Spinal cord (tissue), 10 donors: ENCODE data around the gene BAZ1B. TPM values are rescaled to one million over a fixed set of nuclear protein-coding genes. Genes with fewer than 3 reads are reported as not detected.
"Not testable (repeated sequence)": the region's sequence is repeated elsewhere in the genome, so short reads cannot be mapped to it uniquely, and the experiment has no call there.

Experiments
- DNase-seq, 6 donors: peaks; one replicate each; pipeline versions ENCODE4 v3.0.0 to v3.0.0-alpha.2; 2013 to 2015; ENCODE audit warnings: low spot score in 6 of 6, low read depth in 4 of 6
- H3K27ac ChIP-seq: one replicate; pipeline ENCODE4 v1.5.1; 2013; ENCODE audit warnings: low read depth, low read length, control low read depth
- H3K27me3 ChIP-seq: one replicate; pipeline ENCODE4 v1.6.1; 2013; ENCODE audit warnings: low read length; ENCODE audit not compliant: control insufficient read depth, insufficient read depth
- H3K36me3 ChIP-seq: one replicate; pipeline ENCODE4 v1.6.1; 2013; ENCODE audit warnings: low read length; ENCODE audit not compliant: control insufficient read depth, insufficient read depth
- H3K4me1 ChIP-seq: one replicate; pipeline ENCODE4 v1.6.1; 2013; ENCODE audit warnings: low read length; ENCODE audit not compliant: control insufficient read depth, insufficient read depth
- H3K4me3 ChIP-seq: one replicate; pipeline ENCODE4 v1.5.1; 2013; ENCODE audit warnings: low read depth, low read length, control low read depth
- H3K9me3 ChIP-seq: one replicate; pipeline ENCODE4 v1.6.1; 2013; ENCODE audit warnings: low read length; ENCODE audit not compliant: control insufficient read depth, insufficient read depth
- WGBS: methylation state at CpG from one replicate; pipeline ENCODE4 v1.1.5; 2013; ENCODE audit warnings: missing lambda C conversion rate; ENCODE audit not compliant: insufficient coverage; 5-methylcytosine and 5-hydroxymethylcytosine counted together
- polyA plus RNA-seq, 2 donors: library from polyadenylated mRNA; unstranded; fragments of 120-200 nt; gene quantifications; one replicate each; pipeline ENCODE4 v1.2.1, GENCODE V29; 2013; ENCODE audit not compliant: insufficient read length in 2 of 2
- total RNA-seq, 2 donors: library from RNA; depleted of rRNA in 1 of 2; stranded (reverse); fragments of 120-200 nt in 1 of 2; fragments of >200 nt in 1 of 2; gene quantifications; one replicate each; pipeline versions ENCODE4 v1.2.3 to v1.2.4, GENCODE V29; 2013 to 2014
- donor health status: healthy.

BAZ1B gene
- total and polyA plus RNA-seq, 4 donors: 42.8 to 63.9 (median 50.1) TPM

GRCh38 chr7:73432676-73433075 lies 89.4 kb downstream of the BAZ1B start:
- peaks cover 6% of the 10 kb centered on the region for H3K36me3 ChIP-seq
- DNase-seq: no peak
- H3K27ac ChIP-seq: no peak overlapping the region
- no peaks in the 10 kb centered on the region for H3K9me3 ChIP-seq
- H3K4me1 ChIP-seq: peaks cover 60% of the 10 kb centered on the region
- no peak overlapping the region for H3K4me3 ChIP-seq
- 98% methylated on average over 9 of the region's 11 CpGs for WGBS
- no peaks in the 10 kb centered on the region for H3K27me3 ChIP-seq

GRCh38 chr7:73431041-73431835 lies 90.9 kb downstream of the BAZ1B start:
- no peak for DNase-seq
- H3K9me3 ChIP-seq: no peaks in the 10 kb centered on the region
- peaks cover 6% of the 10 kb centered on the region for H3K36me3 ChIP-seq
- no peaks in the 10 kb centered on the region for H3K27me3 ChIP-seq
- H3K27ac ChIP-seq: no peak overlapping the region
- WGBS: 83% methylated on average over 12 of the region's 13 CpGs
- H3K4me1 ChIP-seq: peaks cover 48% of the 10 kb centered on the region
- no peak overlapping the region for H3K4me3 ChIP-seq

GRCh38 chr7:73430540-73430939 lies 91.6 kb downstream of the BAZ1B start:
- H3K27me3 ChIP-seq, H3K36me3 ChIP-seq, DNase-seq, H3K9me3 ChIP-seq, H3K27ac ChIP-seq, H3K4me3 ChIP-seq: not testable (repeated sequence)
- H3K4me1 ChIP-seq: peaks cover 41% of the 10 kb centered on the region
- WGBS: 86% methylated on average over 3 of the region's 4 CpGs

GRCh38 chr7:73429622-73430505 lies 92.2 kb downstream of the BAZ1B start:
- WGBS: 47% methylated on average over 5 of the region's 6 CpGs
- H3K36me3 ChIP-seq: peaks cover 4% of the 10 kb centered on the region
- no peak overlapping the region for H3K27ac ChIP-seq
- H3K4me3 ChIP-seq: no peak overlapping the region
- DNase-seq: no peak
- H3K27me3 ChIP-seq: no peaks in the 10 kb centered on the region
- no peaks in the 10 kb centered on the region for H3K9me3 ChIP-seq
- H3K4me1 ChIP-seq: peaks cover 38% of the 10 kb centered on the region

GRCh38 chr7:73429215-73429614 lies 92.9 kb downstream of the BAZ1B start:
- no peaks in the 10 kb centered on the region for H3K9me3 ChIP-seq
- DNase-seq: peak in 4 of 6 donors; percentile 57 to 94 (median 80)
- H3K4me3 ChIP-seq: no peak overlapping the region
- no peaks in the 10 kb centered on the region for H3K27me3 ChIP-seq
- peaks cover 40% of the 10 kb centered on the region for H3K4me1 ChIP-seq
- no peak overlapping the region for H3K27ac ChIP-seq
- 5% methylated on average over 17 of the region's 18 CpGs for WGBS
- H3K36me3 ChIP-seq: no peaks in the 10 kb centered on the region

GRCh38 chr7:73427902-73428787 lies 93.9 kb downstream of the BAZ1B start:
- Histone ChIP-seq H3K27me3 (no peaks in the 10 kb centered on the region), H3K36me3 (no peaks in the 10 kb centered on the region), H3K27ac (no peak overlapping the region), H3K4me1 (peaks cover 44% of the 10 kb centered on the region), H3K4me3 (no peak overlapping the region), H3K9me3 (no peaks in the 10 kb centered on the region)
- WGBS: 67% methylated on average over 8 of the region's 8 CpGs
- DNase-seq: peak in 1 of 6 donors; percentile 45

- 89% methylated on average over 4 of the region's 8 CpGs for WGBS
These were observed 96.1 kb downstream of the BAZ1B start for GRCh38 chr7:73426016-73426415.

GRCh38 chr7:73425356-73425983 lies 96.6 kb downstream of the BAZ1B start:
- no peaks in the 10 kb centered on the region for H3K27me3 ChIP-seq
- peaks cover 38% of the 10 kb centered on the region for H3K4me1 ChIP-seq
- H3K9me3 ChIP-seq: no peaks in the 10 kb centered on the region
- no peak overlapping the region for H3K27ac ChIP-seq
- no peak overlapping the region for H3K4me3 ChIP-seq
- no peaks in the 10 kb centered on the region for H3K36me3 ChIP-seq
- 95% methylated on average over 2 of the region's 9 CpGs for WGBS
- no peak for DNase-seq

More at GRCh38 chr7:73426016-73426415, 96.1 kb downstream of the BAZ1B start:
- Histone ChIP-seq H3K9me3 (no peaks in the 10 kb centered on the region), H3K36me3 (no peaks in the 10 kb centered on the region), H3K27ac (no peak overlapping the region), H3K27me3 (no peaks in the 10 kb centered on the region), H3K4me1 (peaks cover 41% of the 10 kb centered on the region), H3K4me3 (no peak overlapping the region)
- DNase-seq: no peak

GRCh38 chr7:73424489-73424885 lies 97.6 kb downstream of the BAZ1B start:
- WGBS: 96% methylated on average over 8 of the region's 11 CpGs
- H3K9me3 ChIP-seq: no peaks in the 10 kb centered on the region
- no peaks in the 10 kb centered on the region for H3K27me3 ChIP-seq
- peaks cover 36% of the 10 kb centered on the region for H3K4me1 ChIP-seq
- peak overlapping the region; percentile 88 for H3K27ac ChIP-seq
- H3K36me3 ChIP-seq: no peaks in the 10 kb centered on the region
- H3K4me3 ChIP-seq: no peak overlapping the region
- no peak for DNase-seq
